Ascending aorta (tissue), 2 donors: ENCODE data around the gene CSTPP1. TPM values are rescaled to one million over a fixed set of nuclear protein-coding genes. Genes with fewer than 3 reads are reported as not detected.

Experiments used
- DNase-seq, 2 donors: peaks; one replicate each; pipeline ENCODE4 v3.0.0-alpha.2; 2019; ENCODE audit warnings: low spot score in 2 of 2
- H3K27ac ChIP-seq, 2 donors: fragments of 200-600 bp; sonication (generic); one replicate each; pipeline ENCODE4 v1.5.1; 2016 to 2017; ENCODE audit warnings: mild to moderate bottlenecking in 1 of 2
- H3K27me3 ChIP-seq: fragments of 200-600 bp; sonication (generic); one replicate; pipeline ENCODE4 v1.5.1; 2017
- H3K36me3 ChIP-seq, 2 donors: fragments of 200-600 bp; sonication (generic); one replicate each; pipeline ENCODE4 v1.5.1; 2016
- H3K4me1 ChIP-seq, 2 donors: fragments of 200-600 bp; sonication (generic); one replicate each; pipeline ENCODE4 v1.5.1; 2016 to 2017; ENCODE audit warnings: mild to moderate bottlenecking in 1 of 2
- H3K4me3 ChIP-seq, 2 donors: fragments of 200-600 bp; sonication (generic); one replicate each; pipeline ENCODE4 v1.5.1; 2016 to 2017; ENCODE audit warnings: mild to moderate bottlenecking in 1 of 2
- H3K9me3 ChIP-seq, 2 donors: fragments of 200-600 bp; sonication (generic); one replicate each; pipeline ENCODE4 v1.5.1; 2016
- CTCF ChIP-seq, 3 experiments: fragments of 200-600 bp in 2 of 3; fragments of 450-650 bp in 1 of 3; sonication (generic) in 2 of 3; IDR thresholded peaks; one replicate each; pipeline ENCODE4 v1.5.1; 2016 to 2019; ENCODE audit warnings: antibody characterized with exemption in 3 of 3, mild to moderate bottlenecking in 1 of 3, moderate library complexity in 1 of 3
- intact Hi-C: fragments of 100-400 bp; cut with DNase I; formaldehyde crosslinking; loops from one replicate; pipeline ENCODE4 v1.15.1; 2023
- total RNA-seq: library from RNA; depleted of rRNA; stranded (reverse); fragments of >200 nt; gene quantifications from one replicate; pipeline ENCODE4 v1.1.0, GENCODE V29; 2016

The CSTPP1 gene
- total RNA-seq, 1 donor from 2014 or later, result 16.6 TPM

GRCh38 chr11:47184711-47185304 lies 248.2 kb downstream of the CSTPP1 start:
- Histone ChIP-seq H3K4me3 (peak overlapping the region; percentile 72 to 87), H3K9me3 (no peaks in the 10 kb centered on the region), H3K4me1 (peaks cover 4 to 31% of the 10 kb centered on the region in 2 donors), H3K27ac (peak overlapping the region; percentile 93 to 95), H3K36me3 (peaks cover 6 to 12% of the 10 kb centered on the region in 2 donors), H3K27me3 (no peaks in the 10 kb centered on the region)
- TF ChIP-seq CTCF (IDR thresholded peaks at IDR 0.05), result no peak
- intact Hi-C loops, result loop anchor here (1.0 to 10.0 kb wide), 3 partner anchors 8 to 1340 kb away; partner anchors contain the start of genes CRY2 and MTCH2
- DNase-seq, result no peak

- peaks cover 2 to 5% of the 10 kb centered on the region in 2 donors for H3K36me3 ChIP-seq
- H3K9me3 ChIP-seq, result no peaks in the 10 kb centered on the region
- TF ChIP-seq CTCF (IDR thresholded peaks at IDR 0.05), result peak in 1 of 3 experiments; percentile 3
- intact Hi-C loops, result loop anchor here (1.0 to 10.0 kb wide), 4 partner anchors 8 to 1341 kb away; partner anchors contain the start of genes ACP2, CRY2 and MTCH2
- H3K27ac ChIP-seq, result peak overlapping the region; percentile 93 to 95
- H3K27me3 ChIP-seq, result no peaks in the 10 kb centered on the region
- peak; percentile 42 to 83 for DNase-seq
- peaks cover 4 to 31% of the 10 kb centered on the region in 2 donors for H3K4me1 ChIP-seq
- H3K4me3 ChIP-seq, result peak overlapping the region; percentile 72 to 87
These were observed 248.9 kb downstream of the CSTPP1 start for GRCh38 chr11:47185305-47186075.

GRCh38 chr11:47186076-47186699 lies 249.6 kb downstream of the CSTPP1 start, which contains the start of gene PACSIN3:
Gene PACSIN3, minus strand, starts transcription at chr11:47186434. Its CDS starts 3,707 bp downstream, at chr11:47182727.
- no peaks in the 10 kb centered on the region for H3K9me3 ChIP-seq
- no peak for DNase-seq
- peak within 1 kb of the TSS; percentile 72 to 87 for H3K4me3 ChIP-seq
- H3K36me3 ChIP-seq, result peaks cover 0 to 2% of the 10 kb centered on the region in 2 donors
- intact Hi-C loops, result loop anchor here (2.0 to 10.0 kb wide), 3 partner anchors 63 to 1341 kb away; partner anchors contain the start of genes ACP2, CRY2 and MTCH2
- peak within 1 kb of the TSS; percentile 93 to 95 for H3K27ac ChIP-seq
- H3K4me1 ChIP-seq, result peaks cover 4 to 31% of the 10 kb centered on the region in 2 donors
- H3K27me3 ChIP-seq, result no peaks in the 10 kb centered on the region
- peak in 1 of 3 experiments; percentile 18 for TF ChIP-seq CTCF (IDR thresholded peaks at IDR 0.05)

- H3K9me3 ChIP-seq, result no peaks in the 10 kb centered on the region
- H3K36me3 ChIP-seq, result no peaks in the 10 kb centered on the region
- DNase-seq, result peak; percentile 38 to 84
- H3K27me3 ChIP-seq, result no peaks in the 10 kb centered on the region
- no peak for TF ChIP-seq CTCF (IDR thresholded peaks at IDR 0.05)
- peaks cover 4 to 31% of the 10 kb centered on the region in 2 donors for H3K4me1 ChIP-seq
- peak overlapping the region; percentile 72 to 87 for H3K4me3 ChIP-seq
- peak overlapping the region; percentile 93 to 95 for H3K27ac ChIP-seq
- intact Hi-C loops, result loop anchor here (1.0 to 10.0 kb wide), 4 partner anchors 27 to 1342 kb away; partner anchors contain the start of genes ACP2, CRY2, DDB2 and MTCH2
These were observed 250.4 kb downstream of the CSTPP1 start for GRCh38 chr11:47186700-47187695.
